CD14-positive monocyte (primary cell): ENCODE results near the gene PADI6. TPM values are rescaled to one million over a fixed set of nuclear protein-coding genes. Genes with fewer than 3 reads are reported as not detected.

Experiments used
- DNase-seq, 3 donors: peaks; one replicate each; pipeline ENCODE4 v3.0.0-alpha.2; 2011 to 2022
- H2AFZ ChIP-seq: 2 replicates; pipeline ENCODE4 v1.6.0; 2012; ENCODE audit warnings: mild to moderate bottlenecking, low read depth, low read length, inconsistent platforms; ENCODE audit not compliant: insufficient read depth, poor library complexity, severe bottlenecking
- H3K27ac ChIP-seq, 2 donors: 1 replicate in 1 of 2; 2 replicates in 1 of 2; pipeline ENCODE4 v1.5.1; 2012 to 2013; ENCODE audit warnings: low read length in 2 of 2, control low read depth in 1 of 2, inconsistent platforms in 1 of 2, low read depth in 1 of 2, mild to moderate bottlenecking in 1 of 2
- H3K27me3 ChIP-seq, 2 donors: one replicate each; pipeline versions ENCODE4 v1.6.0 to v1.6.1; 2011 to 2013; ENCODE audit warnings: low read length in 2 of 2; ENCODE audit not compliant: control insufficient read depth in 2 of 2, insufficient read depth in 2 of 2
- H3K36me3 ChIP-seq, 2 donors: replicated peaks in 1 of 2; 1 replicate in 1 of 2; 2 replicates in 1 of 2; pipeline versions ENCODE4 v1.5.1 to v1.6.1; 2012 to 2013; ENCODE audit warnings: low read length in 2 of 2, control low read depth in 1 of 2, inconsistent platforms in 1 of 2, mild to moderate bottlenecking in 1 of 2; ENCODE audit not compliant: insufficient read depth in 2 of 2, control insufficient read depth in 1 of 2
- H3K4me1 ChIP-seq, 2 donors: 1 replicate in 1 of 2; 2 replicates in 1 of 2; pipeline versions ENCODE4 v1.5.1 to v1.6.1; 2012 to 2013; ENCODE audit warnings: low read length in 2 of 2, control low read depth in 1 of 2, inconsistent platforms in 1 of 2, mild to moderate bottlenecking in 1 of 2, moderate library complexity in 1 of 2; ENCODE audit not compliant: insufficient read depth in 2 of 2, control insufficient read depth in 1 of 2
- H3K4me2 ChIP-seq: replicated peaks from 2 replicates; pipeline ENCODE3; 2012; ENCODE audit warnings: low read length, moderate library complexity, mild to moderate bottlenecking; ENCODE audit not compliant: poor library complexity, severe bottlenecking; ENCODE audit errors: extremely low read depth
- H3K4me3 ChIP-seq, 3 experiments: fragments of 200-600 bp in 1 of 3; sonication (generic) in 1 of 3; replicated peaks in 1 of 3; 1 replicate in 2 of 3; 2 replicates in 1 of 3; pipeline ENCODE4 v1.5.1; 2011 to 2013; ENCODE audit warnings: low read length in 3 of 3, mild to moderate bottlenecking in 3 of 3, control low read depth in 2 of 3, low read depth in 2 of 3, inconsistent platforms in 1 of 3, moderate library complexity in 1 of 3
- H3K79me2 ChIP-seq: 2 replicates; pipeline ENCODE4 v1.6.0; 2012; ENCODE audit warnings: mild to moderate bottlenecking, control low read depth, inconsistent platforms, low read length, moderate library complexity; ENCODE audit not compliant: insufficient read depth
- H3K9ac ChIP-seq: 2 replicates; pipeline ENCODE4 v1.6.0; 2017; ENCODE audit warnings: low read length, mild to moderate bottlenecking; ENCODE audit not compliant: insufficient read depth, poor library complexity, severe bottlenecking
- H3K9me3 ChIP-seq, 2 donors: replicated peaks in 1 of 2; 1 replicate in 1 of 2; 2 replicates in 1 of 2; pipeline versions ENCODE4 v1.5.1 to v1.6.1; 2012 to 2013; ENCODE audit warnings: low read length in 2 of 2, control low read depth in 1 of 2; ENCODE audit not compliant: control insufficient read depth in 1 of 2, insufficient read depth in 1 of 2
- H4K20me1 ChIP-seq: 2 replicates; pipeline ENCODE4 v1.6.0; 2012; ENCODE audit warnings: mild to moderate bottlenecking, low read length, control low read depth, moderate library complexity; ENCODE audit not compliant: insufficient read depth
- H3K27ac Mint-ChIP-seq, 7 donors: one replicate each; pipeline ENCODE4 v1.8.0; 2020; ENCODE audit warnings: mild to moderate bottlenecking in 7 of 7, mixed read lengths in 7 of 7, moderate library complexity in 6 of 7, inconsistent platforms in 2 of 7
- H3K27me3 Mint-ChIP-seq, 3 donors: one replicate each; pipeline ENCODE4 v1.8.0; 2021 to 2022; ENCODE audit warnings: low read depth in 3 of 3, mild to moderate bottlenecking in 3 of 3, mixed read lengths in 3 of 3, moderate library complexity in 3 of 3, inconsistent platforms in 1 of 3
- H3K36me3 Mint-ChIP-seq, 2 donors: one replicate each; pipeline ENCODE4 v1.8.0; 2020; ENCODE audit warnings: mixed read lengths in 2 of 2, inconsistent platforms in 1 of 2, mild to moderate bottlenecking in 1 of 2
- H3K4me1 Mint-ChIP-seq: one replicate; pipeline ENCODE4 v1.8.0; 2020; ENCODE audit warnings: mild to moderate bottlenecking, mixed read lengths
- H3K4me3 Mint-ChIP-seq, 2 donors: one replicate each; pipeline ENCODE4 v1.8.0; 2020; ENCODE audit warnings: mild to moderate bottlenecking in 2 of 2, mixed read lengths in 2 of 2, moderate library complexity in 1 of 2
- H3K9me3 Mint-ChIP-seq, 7 donors: one replicate each; pipeline ENCODE4 v1.8.0; 2020 to 2022; ENCODE audit warnings: mixed read lengths in 7 of 7, mild to moderate bottlenecking in 6 of 7, moderate library complexity in 6 of 7, inconsistent platforms in 2 of 7
- whole genome bisulfite sequencing: methylation state at CpG from one replicate; pipeline ENCODE4 v1.1.5; 2013; ENCODE audit warnings: missing lambda C conversion rate; ENCODE audit not compliant: insufficient coverage; 5-methylcytosine and 5-hydroxymethylcytosine counted together
- intact Hi-C, 2 donors: fragments of 100-400 bp; cut with micrococcal nuclease; formaldehyde crosslinking; loops; one replicate each; pipeline versions ENCODE4 v1.15.0 to v1.15.1; 2023
- polyA plus RNA-seq, 3 donors: library from polyadenylated mRNA; depleted of rRNA in 1 of 3; unstranded in 2 of 3; stranded (reverse) in 1 of 3; fragments of 300-500 nt in 2 of 3; fragments of >200 nt in 1 of 3; fragmentation: Illumina TruSeq in 2 of 3; gene quantifications; 1 replicate in 2 of 3; 2 replicates in 1 of 3; pipeline ENCODE4 v1.2.3, GENCODE V29; 2012 to 2021
- TF ChIP-seq, protein P1 (sequence below): fragments of 200-600 bp; IDR thresholded peaks from one replicate; pipeline ENCODE4 v1.8.0; 2022; ENCODE audit warnings: antibody characterized with exemption, mild to moderate bottlenecking

The PADI6 gene
- polyA plus RNA-seq, 3 donors = 0.66 to 0.83 (median 0.78) TPM

- Mint-ChIP-seq H3K27ac (peak overlapping the region in 2 of 7 donors; percentile 45 to 57), H3K36me3 (peaks cover 67 to 94% of the 10 kb centered on the region in 2 donors), H3K4me3 (no peak overlapping the region), H3K9me3 (peaks cover 0 to 3% (median 0%) of the 10 kb centered on the region in 7 donors), H3K4me1 (no peaks in the 10 kb centered on the region), H3K27me3 (no peaks in the 10 kb centered on the region)
- Histone ChIP-seq H3K9me3 (no peaks in the 10 kb centered on the region), H3K79me2 (no peaks in the 10 kb centered on the region), H4K20me1 (peaks cover 18% of the 10 kb centered on the region), H3K27ac (no peak overlapping the region), H3K4me3 (no peak overlapping the region), H3K27me3 (no peaks in the 10 kb centered on the region), H3K4me2 (no peak overlapping the region), H3K36me3 (peaks cover 65 to 90% of the 10 kb centered on the region in 2 donors), H2AFZ (no peak overlapping the region), H3K4me1 (no peaks in the 10 kb centered on the region), H3K9ac (no peak overlapping the region)
- WGBS = 67% methylated on average over 1 of the region's 11 CpGs
- DNase-seq = no peak
- intact Hi-C loops = no loop called here
- TF ChIP-seq, protein P1, sequence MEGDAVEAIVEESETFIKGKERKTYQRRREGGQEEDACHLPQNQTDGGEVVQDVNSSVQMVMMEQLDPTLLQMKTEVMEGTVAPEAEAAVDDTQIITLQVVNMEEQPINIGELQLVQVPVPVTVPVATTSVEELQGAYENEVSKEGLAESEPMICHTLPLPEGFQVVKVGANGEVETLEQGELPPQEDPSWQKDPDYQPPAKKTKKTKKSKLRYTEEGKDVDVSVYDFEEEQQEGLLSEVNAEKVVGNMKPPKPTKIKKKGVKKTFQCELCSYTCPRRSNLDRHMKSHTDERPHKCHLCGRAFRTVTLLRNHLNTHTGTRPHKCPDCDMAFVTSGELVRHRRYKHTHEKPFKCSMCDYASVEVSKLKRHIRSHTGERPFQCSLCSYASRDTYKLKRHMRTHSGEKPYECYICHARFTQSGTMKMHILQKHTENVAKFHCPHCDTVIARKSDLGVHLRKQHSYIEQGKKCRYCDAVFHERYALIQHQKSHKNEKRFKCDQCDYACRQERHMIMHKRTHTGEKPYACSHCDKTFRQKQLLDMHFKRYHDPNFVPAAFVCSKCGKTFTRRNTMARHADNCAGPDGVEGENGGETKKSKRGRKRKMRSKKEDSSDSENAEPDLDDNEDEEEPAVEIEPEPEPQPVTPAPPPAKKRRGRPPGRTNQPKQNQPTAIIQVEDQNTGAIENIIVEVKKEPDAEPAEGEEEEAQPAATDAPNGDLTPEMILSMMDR = no peak
These were observed 13.0 kb upstream of the PADI6 start for GRCh38 chr1:17359031-17359430.

DNA sequence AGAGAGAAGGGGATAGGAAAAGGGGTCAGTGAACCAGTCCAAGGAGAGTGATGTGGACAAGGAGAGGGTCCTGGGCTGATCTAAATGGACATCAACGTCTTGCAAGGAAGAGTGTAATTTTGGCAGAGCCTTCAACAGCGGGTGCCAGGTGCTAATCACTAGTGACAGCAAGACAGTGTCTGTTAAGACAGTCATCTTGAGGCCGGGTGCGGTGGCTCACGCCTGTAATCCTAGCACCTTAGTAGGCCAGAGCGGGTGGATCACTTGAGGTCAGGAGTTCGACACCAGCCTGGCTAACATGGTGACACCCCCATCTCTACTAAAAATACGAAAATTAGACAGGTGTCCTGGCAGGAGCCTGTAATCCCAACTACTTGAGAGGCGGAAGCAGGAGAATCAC is 12.2 kb upstream of the PADI6 start:
- Mint-ChIP-seq H3K9me3 (peaks cover 0 to 3% (median 0%) of the 10 kb centered on the region in 7 donors), H3K27ac (peak overlapping the region in 2 of 7 donors; percentile 7 to 50)
- H3K36me3 ChIP-seq = peaks cover 58 to 82% of the 10 kb centered on the region in 2 donors

More for the DNA sequence above, 12.2 kb upstream of the PADI6 start:
- Histone ChIP-seq H3K27me3 (no peaks in the 10 kb centered on the region), H3K27ac (peak overlapping the region in 1 of 2 donors; percentile 20), H3K4me2 (no peak overlapping the region), H3K4me1 (peaks cover 4 to 5% of the 10 kb centered on the region in 2 donors), H4K20me1 (peaks cover 14% of the 10 kb centered on the region), H3K9ac (no peak overlapping the region), H2AFZ (no peak overlapping the region), H3K79me2 (no peaks in the 10 kb centered on the region), H3K4me3 (no peak overlapping the region), H3K9me3 (no peaks in the 10 kb centered on the region)
- Mint-ChIP-seq H3K4me1 (peaks cover 3% of the 10 kb centered on the region), H3K4me3 (no peak overlapping the region), H3K27me3 (no peaks in the 10 kb centered on the region), H3K36me3 (peaks cover 61 to 89% of the 10 kb centered on the region in 2 donors)
- no peak for DNase-seq
- TF ChIP-seq, protein P1 = no peak
- intact Hi-C loops = no loop called here
- 96% methylated on average over 3 of the region's 9 CpGs for WGBS
